Measurements from ENCODE around the gene GGA1.

DNA sequence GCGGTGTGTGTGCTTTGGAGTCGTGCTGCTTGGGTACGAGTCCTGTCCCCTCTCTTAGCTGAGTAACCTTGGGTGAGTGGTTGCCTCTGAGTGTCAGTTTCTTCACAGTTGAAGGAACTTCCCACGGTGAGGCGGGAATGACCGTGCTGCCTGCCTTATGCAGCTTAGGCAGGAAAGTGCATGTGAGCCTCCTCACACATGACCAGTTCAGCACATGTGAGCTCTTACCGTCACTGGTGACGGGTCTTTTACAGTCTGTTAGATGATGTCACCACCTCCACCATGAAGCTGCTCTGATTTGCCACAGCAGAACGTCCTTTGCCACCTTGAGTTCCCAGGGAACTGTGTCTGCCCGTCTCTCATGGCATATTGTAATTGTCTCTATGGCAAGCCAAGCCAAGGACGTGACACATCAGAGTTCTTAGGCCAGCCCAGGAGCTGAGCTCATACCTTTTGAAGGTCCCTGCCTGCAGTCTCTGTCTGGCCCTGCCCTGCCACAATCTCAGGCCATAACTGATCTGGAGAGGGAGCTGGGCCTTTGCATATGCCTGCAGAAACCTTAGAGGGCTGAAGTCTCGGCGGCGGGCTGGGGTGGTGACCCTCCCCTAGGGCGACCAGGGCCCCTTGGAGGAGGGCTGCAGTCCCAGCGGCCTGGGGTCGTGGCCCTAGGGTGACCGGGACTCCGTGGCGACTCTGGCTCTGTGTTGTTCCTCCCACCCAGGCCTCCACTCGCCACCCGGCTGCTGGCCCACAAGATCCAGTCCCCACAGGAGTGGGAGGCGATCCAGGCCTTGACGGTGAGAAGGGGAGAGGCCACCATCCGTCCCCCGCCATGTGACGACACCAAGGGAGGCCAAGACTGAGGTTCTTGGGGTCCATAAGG is 7.8 kb downstream of the GGA1 start:
- TF ChIP-seq, protein P1, sequence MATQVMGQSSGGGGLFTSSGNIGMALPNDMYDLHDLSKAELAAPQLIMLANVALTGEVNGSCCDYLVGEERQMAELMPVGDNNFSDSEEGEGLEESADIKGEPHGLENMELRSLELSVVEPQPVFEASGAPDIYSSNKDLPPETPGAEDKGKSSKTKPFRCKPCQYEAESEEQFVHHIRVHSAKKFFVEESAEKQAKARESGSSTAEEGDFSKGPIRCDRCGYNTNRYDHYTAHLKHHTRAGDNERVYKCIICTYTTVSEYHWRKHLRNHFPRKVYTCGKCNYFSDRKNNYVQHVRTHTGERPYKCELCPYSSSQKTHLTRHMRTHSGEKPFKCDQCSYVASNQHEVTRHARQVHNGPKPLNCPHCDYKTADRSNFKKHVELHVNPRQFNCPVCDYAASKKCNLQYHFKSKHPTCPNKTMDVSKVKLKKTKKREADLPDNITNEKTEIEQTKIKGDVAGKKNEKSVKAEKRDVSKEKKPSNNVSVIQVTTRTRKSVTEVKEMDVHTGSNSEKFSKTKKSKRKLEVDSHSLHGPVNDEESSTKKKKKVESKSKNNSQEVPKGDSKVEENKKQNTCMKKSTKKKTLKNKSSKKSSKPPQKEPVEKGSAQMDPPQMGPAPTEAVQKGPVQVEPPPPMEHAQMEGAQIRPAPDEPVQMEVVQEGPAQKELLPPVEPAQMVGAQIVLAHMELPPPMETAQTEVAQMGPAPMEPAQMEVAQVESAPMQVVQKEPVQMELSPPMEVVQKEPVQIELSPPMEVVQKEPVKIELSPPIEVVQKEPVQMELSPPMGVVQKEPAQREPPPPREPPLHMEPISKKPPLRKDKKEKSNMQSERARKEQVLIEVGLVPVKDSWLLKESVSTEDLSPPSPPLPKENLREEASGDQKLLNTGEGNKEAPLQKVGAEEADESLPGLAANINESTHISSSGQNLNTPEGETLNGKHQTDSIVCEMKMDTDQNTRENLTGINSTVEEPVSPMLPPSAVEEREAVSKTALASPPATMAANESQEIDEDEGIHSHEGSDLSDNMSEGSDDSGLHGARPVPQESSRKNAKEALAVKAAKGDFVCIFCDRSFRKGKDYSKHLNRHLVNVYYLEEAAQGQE (IDR thresholded peaks at IDR 0.05; ENCODE audit: low read depth, low read length): no peak
- TF ChIP-seq, protein P2, sequence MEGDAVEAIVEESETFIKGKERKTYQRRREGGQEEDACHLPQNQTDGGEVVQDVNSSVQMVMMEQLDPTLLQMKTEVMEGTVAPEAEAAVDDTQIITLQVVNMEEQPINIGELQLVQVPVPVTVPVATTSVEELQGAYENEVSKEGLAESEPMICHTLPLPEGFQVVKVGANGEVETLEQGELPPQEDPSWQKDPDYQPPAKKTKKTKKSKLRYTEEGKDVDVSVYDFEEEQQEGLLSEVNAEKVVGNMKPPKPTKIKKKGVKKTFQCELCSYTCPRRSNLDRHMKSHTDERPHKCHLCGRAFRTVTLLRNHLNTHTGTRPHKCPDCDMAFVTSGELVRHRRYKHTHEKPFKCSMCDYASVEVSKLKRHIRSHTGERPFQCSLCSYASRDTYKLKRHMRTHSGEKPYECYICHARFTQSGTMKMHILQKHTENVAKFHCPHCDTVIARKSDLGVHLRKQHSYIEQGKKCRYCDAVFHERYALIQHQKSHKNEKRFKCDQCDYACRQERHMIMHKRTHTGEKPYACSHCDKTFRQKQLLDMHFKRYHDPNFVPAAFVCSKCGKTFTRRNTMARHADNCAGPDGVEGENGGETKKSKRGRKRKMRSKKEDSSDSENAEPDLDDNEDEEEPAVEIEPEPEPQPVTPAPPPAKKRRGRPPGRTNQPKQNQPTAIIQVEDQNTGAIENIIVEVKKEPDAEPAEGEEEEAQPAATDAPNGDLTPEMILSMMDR (IDR thresholded peaks at IDR 0.05 in 2 of 3, conservative IDR thresholded peaks at IDR 0.05 in 1 of 3; ENCODE audit: control insufficient read depth in 2 of 3, extremely low read depth in 1 of 3, insufficient read depth in 1 of 3, low read depth in 3 of 3, low read length in 3 of 3): no peak
- TF ChIP-seq ESRRA (IDR thresholded peaks at IDR 0.05; ENCODE audit: low read length) (no peak), POLR2A (IDR thresholded peaks at IDR 0.05; ENCODE audit: low read depth, low read length) (no peak), TARDBP (IDR thresholded peaks at IDR 0.05; ENCODE audit: borderline replicate concordance) (no peak), RCOR1 (conservative IDR thresholded peaks at IDR 0.05; ENCODE audit: low read depth, low read length) (no peak), SMC3 (IDR thresholded peaks at IDR 0.05; ENCODE audit: borderline replicate concordance, low read length) (no peak), NFIC (IDR thresholded peaks at IDR 0.05; ENCODE audit: low read depth, low read length) (no peak), FOS (IDR thresholded peaks at IDR 0.05; ENCODE audit: borderline replicate concordance, extremely low read depth, insufficient read length) (no peak), EGR1 (IDR thresholded peaks at IDR 0.05; ENCODE audit: borderline replicate concordance in 1 of 2, low read depth in 2 of 2, low read length in 2 of 2) (no peak)

All from GM12878 (cell line).